Fibroblast of mammary gland (primary cell): Measurements from ENCODE around the gene BCL11A.

Experiments used
- DNase-seq: peaks from one replicate; pipeline ENCODE4 v3.0.0-alpha.2; 2010; ENCODE audit warnings: low read depth
- H3K4me3 ChIP-seq: 2 replicates; pipeline ENCODE4 v1.5.1; 2011; ENCODE audit warnings: low read depth, mild to moderate bottlenecking, low read length, moderate library complexity; ENCODE audit not compliant: control insufficient read depth
- CTCF ChIP-seq: conservative IDR thresholded peaks from 2 replicates; pipeline ENCODE4 v1.5.1; 2011; ENCODE audit warnings: low read depth, low read length, inconsistent platforms; ENCODE audit not compliant: control insufficient read depth, insufficient read depth

BCL11A gene

DNA sequence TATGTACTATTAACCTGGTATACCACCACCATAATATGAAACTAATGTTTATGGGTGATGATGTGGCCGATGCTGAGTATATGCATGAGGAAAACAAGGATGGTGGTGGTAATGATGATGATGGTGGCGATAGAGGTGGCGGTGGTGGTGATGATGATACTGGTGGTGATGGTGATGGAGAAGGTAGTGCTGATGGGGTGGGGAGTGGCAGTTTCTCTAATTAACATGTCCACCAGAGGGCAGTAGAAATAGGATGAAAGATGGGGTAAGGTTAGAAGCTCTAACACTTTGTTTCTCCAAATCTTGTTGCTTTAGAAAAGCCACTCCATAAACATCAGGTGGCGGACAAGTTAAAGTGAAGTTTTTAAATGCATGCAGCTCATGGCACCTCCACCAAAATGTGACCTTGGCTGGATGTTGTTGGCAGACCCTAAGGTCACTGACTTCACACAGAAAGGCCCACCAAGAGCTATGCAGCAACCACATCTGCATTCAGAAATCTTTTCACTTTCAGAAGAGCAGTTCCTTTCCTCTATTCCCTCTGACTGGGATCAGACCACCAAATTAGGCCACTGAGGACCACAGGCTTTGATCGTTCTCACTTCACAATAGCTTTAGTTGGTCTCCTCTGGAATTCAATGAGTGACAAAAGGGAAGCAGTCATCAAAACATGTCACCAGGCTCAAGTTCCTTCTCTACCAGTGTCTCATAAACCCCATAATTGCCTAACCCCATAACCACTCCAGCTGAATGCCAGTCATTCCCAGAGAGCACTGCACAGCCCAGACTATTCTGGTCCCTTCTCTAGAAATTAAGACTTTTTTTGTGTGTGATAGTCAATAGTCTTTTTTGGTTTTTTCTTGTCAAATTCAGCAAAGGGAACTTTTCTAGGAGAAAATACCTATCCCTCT, 7.5 kb upstream of the BCL11A start:
- DNase-seq, result peak; percentile 30
- no peak overlapping the region for H3K4me3 ChIP-seq
- TF ChIP-seq CTCF, result peak; percentile 50

GRCh38 chr2:60559880-60560279, 6.4 kb upstream of the BCL11A start:
- DNase-seq, result no peak
- no peak overlapping the region for H3K4me3 ChIP-seq
- no peak for TF ChIP-seq CTCF

GRCh38 chr2:60558536-60558935, 5.1 kb upstream of the BCL11A start:
- no peak for DNase-seq
- TF ChIP-seq CTCF, result no peak
- no peak overlapping the region for H3K4me3 ChIP-seq

DNA sequence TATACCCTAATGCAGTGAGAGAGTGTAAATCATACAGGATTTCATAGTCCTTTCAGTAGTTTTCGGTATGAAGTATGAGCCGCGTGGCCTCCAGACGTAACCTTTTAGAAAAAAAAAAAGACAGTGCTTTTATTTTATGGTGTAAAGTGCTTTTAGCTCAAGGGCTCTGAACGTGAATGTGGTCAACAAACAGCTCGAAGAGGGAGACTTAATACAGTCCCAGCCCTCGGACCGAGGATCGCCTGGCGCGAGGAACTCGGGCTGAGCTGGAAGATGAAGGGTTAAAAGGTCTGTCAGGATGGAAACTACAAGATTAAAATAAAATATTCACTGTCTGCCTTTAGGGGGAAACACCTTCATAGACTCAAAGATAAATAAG, 4.0 kb upstream of the BCL11A start:
- TF ChIP-seq CTCF, result no peak
- no peak for DNase-seq
- H3K4me3 ChIP-seq, result no peak overlapping the region

GRCh38 chr2:60556576-60557485, 3.4 kb upstream of the BCL11A start:
- TF ChIP-seq CTCF, result no peak
- DNase-seq, result no peak
- no peak overlapping the region for H3K4me3 ChIP-seq

- TF ChIP-seq CTCF, result no peak
- no peak overlapping the region for H3K4me3 ChIP-seq
- DNase-seq, result no peak
Observed at GRCh38 chr2:60556175-60556574, 2.7 kb upstream of the BCL11A start.
